NCI-H1436 treated with DMSO at 0.1 percent for 48 hours (cell line): ENCODE data around the gene TMEM82.

Source experiments
- DNase-seq: peaks from one replicate; lab custom pipeline; 2025; lab: John Stamatoyannopoulos, UW

TMEM82 gene

GRCh38 chr1:15786581-15786980 is 44.3 kb downstream of the TMEM82 start:
- DNase-seq, result no peak

GRCh38 chr1:15788624-15789301 is 46.5 kb downstream of the TMEM82 start:
- DNase-seq, result no peak

GRCh38 chr1:15796086-15796462 is 53.8 kb downstream of the TMEM82 start:
- no peak for DNase-seq
